ENCODE data around the gene PSMA4. TPM values are rescaled to one million over a fixed set of nuclear protein-coding genes. Genes with fewer than 3 reads are reported as not detected.
"Not testable (repeated sequence)": the region's sequence is repeated elsewhere in the genome, so short reads cannot be mapped to it uniquely, and the experiment has no call there.

The PSMA4 gene
- total RNA-seq, 1 donor from 2014 or later, result 209 TPM

GRCh38 chr15:78507831-78508160, 32.4 kb upstream of the PSMA4 start:
- Mint-ChIP-seq H3K9me3 (no peaks in the 10 kb centered on the region), H3K27me3 (peaks cover 13% of the 10 kb centered on the region), H3K36me3 (no peaks in the 10 kb centered on the region), H3K27ac (peak overlapping the region; percentile 55), H3K4me3 (peak overlapping the region; percentile 91), H3K4me1 (ENCODE audit: unreplicated experiment) (peaks cover 5% of the 10 kb centered on the region)
- DNase-seq (ENCODE audit: extremely low spot score, unreplicated experiment), result no peak
- TF ChIP-seq, protein P1, sequence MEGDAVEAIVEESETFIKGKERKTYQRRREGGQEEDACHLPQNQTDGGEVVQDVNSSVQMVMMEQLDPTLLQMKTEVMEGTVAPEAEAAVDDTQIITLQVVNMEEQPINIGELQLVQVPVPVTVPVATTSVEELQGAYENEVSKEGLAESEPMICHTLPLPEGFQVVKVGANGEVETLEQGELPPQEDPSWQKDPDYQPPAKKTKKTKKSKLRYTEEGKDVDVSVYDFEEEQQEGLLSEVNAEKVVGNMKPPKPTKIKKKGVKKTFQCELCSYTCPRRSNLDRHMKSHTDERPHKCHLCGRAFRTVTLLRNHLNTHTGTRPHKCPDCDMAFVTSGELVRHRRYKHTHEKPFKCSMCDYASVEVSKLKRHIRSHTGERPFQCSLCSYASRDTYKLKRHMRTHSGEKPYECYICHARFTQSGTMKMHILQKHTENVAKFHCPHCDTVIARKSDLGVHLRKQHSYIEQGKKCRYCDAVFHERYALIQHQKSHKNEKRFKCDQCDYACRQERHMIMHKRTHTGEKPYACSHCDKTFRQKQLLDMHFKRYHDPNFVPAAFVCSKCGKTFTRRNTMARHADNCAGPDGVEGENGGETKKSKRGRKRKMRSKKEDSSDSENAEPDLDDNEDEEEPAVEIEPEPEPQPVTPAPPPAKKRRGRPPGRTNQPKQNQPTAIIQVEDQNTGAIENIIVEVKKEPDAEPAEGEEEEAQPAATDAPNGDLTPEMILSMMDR (conservative IDR thresholded peaks at IDR 0.05), result peak; percentile 27

- Mint-ChIP-seq H3K4me3 (peak overlapping the region; percentile 91), H3K4me1 (ENCODE audit: unreplicated experiment) (peaks cover 5% of the 10 kb centered on the region), H3K27ac (peak overlapping the region; percentile 55), H3K36me3 (no peaks in the 10 kb centered on the region), H3K9me3 (no peaks in the 10 kb centered on the region), H3K27me3 (peaks cover 13% of the 10 kb centered on the region)
- DNase-seq (ENCODE audit: extremely low spot score, unreplicated experiment), result no peak
- TF ChIP-seq, protein P1 (conservative IDR thresholded peaks at IDR 0.05), result no peak
Observed at GRCh38 chr15:78508272-78508671, 32.0 kb upstream of the PSMA4 start.

DNA sequence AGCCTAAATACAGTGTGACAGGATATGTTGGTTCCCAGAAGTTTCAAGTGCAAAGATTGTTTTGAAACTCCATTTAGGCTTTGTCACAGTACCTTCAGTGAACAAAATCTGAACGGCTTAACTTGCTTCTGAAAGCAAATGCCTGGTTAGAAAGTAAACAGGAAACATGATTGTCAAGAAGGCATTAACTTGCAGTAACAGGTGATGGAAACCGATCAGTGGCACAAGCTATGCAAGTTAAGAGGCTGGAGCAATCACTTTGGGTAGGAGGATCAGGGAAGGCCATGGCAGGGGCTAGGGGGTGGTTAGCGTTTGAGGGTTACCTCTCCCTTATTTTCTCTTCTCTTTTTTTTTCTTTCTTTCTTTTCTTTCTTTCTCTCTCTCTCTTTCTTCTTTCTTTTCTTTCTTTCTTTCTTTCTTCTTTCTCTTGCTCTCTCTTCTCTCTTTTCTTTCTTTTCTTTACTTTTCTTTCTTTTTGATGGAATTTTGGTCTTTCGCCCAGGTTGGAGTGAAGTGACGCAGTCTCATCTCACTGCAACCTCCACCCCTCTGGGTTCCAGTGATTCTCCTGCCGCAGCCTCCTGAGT, 30.4 kb upstream of the PSMA4 start:
- no peak overlapping the region for H3K27ac Mint-ChIP-seq
- DNase-seq (ENCODE audit: extremely low spot score, unreplicated experiment), result no peak
- H3K9me3 Mint-ChIP-seq, result no peaks in the 10 kb centered on the region
- peaks cover 5% of the 10 kb centered on the region for H3K4me1 Mint-ChIP-seq (ENCODE audit: unreplicated experiment)
- no peak overlapping the region for H3K4me3 Mint-ChIP-seq
- TF ChIP-seq, protein P1 (conservative IDR thresholded peaks at IDR 0.05), result no peak
- no peaks in the 10 kb centered on the region for H3K36me3 Mint-ChIP-seq
- H3K27me3 Mint-ChIP-seq, result peaks cover 13% of the 10 kb centered on the region

GRCh38 chr15:78520035-78520434, 20.2 kb upstream of the PSMA4 start:
- H3K27me3 Mint-ChIP-seq; H3K9me3 Mint-ChIP-seq; H3K4me1 Mint-ChIP-seq (ENCODE audit: unreplicated experiment); H3K36me3 Mint-ChIP-seq; DNase-seq (ENCODE audit: extremely low spot score, unreplicated experiment); H3K27ac Mint-ChIP-seq; H3K4me3 Mint-ChIP-seq: not testable (repeated sequence)

GRCh38 chr15:78524230-78524629, 16.0 kb upstream of the PSMA4 start:
- Mint-ChIP-seq H3K36me3 (no peaks in the 10 kb centered on the region), H3K9me3 (no peaks in the 10 kb centered on the region), H3K4me3 (no peak overlapping the region), H3K27ac (no peak overlapping the region), H3K4me1 (ENCODE audit: unreplicated experiment) (no peaks in the 10 kb centered on the region), H3K27me3 (no peaks in the 10 kb centered on the region)
- TF ChIP-seq, protein P1 (conservative IDR thresholded peaks at IDR 0.05), result no peak
- no peak for DNase-seq (ENCODE audit: extremely low spot score, unreplicated experiment)

- H3K4me1 Mint-ChIP-seq (ENCODE audit: unreplicated experiment), result no peaks in the 10 kb centered on the region
- H3K4me3 Mint-ChIP-seq, result no peak overlapping the region
Observed at GRCh38 chr15:78527325-78527724, 12.9 kb upstream of the PSMA4 start.

More at GRCh38 chr15:78527325-78527724, 12.9 kb upstream of the PSMA4 start:
- Mint-ChIP-seq H3K9me3 (no peaks in the 10 kb centered on the region), H3K27me3 (no peaks in the 10 kb centered on the region), H3K27ac (no peak overlapping the region), H3K36me3 (no peaks in the 10 kb centered on the region)
- TF ChIP-seq, protein P1 (conservative IDR thresholded peaks at IDR 0.05), result no peak
- DNase-seq (ENCODE audit: extremely low spot score, unreplicated experiment), result no peak

Measured in type B pancreatic cell (in vitro differentiated cells).